ENCODE measurements around the gene C10orf67.

Gene C10orf67

GRCh38 chr10:23324351-23324750 is 20.2 kb downstream of the C10orf67 start:
- no peak overlapping the region for H3K4me3 ChIP-seq (ENCODE audit: low read depth, low read length)
- TF ChIP-seq, protein P1, sequence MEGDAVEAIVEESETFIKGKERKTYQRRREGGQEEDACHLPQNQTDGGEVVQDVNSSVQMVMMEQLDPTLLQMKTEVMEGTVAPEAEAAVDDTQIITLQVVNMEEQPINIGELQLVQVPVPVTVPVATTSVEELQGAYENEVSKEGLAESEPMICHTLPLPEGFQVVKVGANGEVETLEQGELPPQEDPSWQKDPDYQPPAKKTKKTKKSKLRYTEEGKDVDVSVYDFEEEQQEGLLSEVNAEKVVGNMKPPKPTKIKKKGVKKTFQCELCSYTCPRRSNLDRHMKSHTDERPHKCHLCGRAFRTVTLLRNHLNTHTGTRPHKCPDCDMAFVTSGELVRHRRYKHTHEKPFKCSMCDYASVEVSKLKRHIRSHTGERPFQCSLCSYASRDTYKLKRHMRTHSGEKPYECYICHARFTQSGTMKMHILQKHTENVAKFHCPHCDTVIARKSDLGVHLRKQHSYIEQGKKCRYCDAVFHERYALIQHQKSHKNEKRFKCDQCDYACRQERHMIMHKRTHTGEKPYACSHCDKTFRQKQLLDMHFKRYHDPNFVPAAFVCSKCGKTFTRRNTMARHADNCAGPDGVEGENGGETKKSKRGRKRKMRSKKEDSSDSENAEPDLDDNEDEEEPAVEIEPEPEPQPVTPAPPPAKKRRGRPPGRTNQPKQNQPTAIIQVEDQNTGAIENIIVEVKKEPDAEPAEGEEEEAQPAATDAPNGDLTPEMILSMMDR (IDR thresholded peaks at IDR 0.05; ENCODE audit: control insufficient read depth, extremely low read depth, insufficient read depth): no peak
- no peak for DNase-seq (ENCODE audit: low read depth)

DNA sequence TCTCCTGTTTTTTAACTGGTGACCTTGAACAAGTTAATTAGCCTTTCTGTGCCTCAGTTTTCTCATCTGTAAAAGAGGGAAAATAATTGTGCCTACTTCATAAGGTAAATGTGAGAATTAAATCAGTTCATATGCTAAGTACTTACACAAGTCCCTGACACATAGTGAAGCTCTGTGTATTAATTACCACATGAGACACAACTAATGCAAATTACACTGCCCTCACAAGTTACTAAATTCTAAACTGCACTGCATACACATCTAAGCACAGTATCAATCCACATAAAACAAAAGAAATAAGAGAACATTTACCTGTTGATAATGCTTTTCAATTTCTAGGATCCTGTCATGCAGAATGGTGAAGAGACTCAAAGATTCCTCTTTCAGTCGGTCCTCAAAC is 22.5 kb downstream of the C10orf67 start:
- DNase-seq (ENCODE audit: low read depth): no peak
- TF ChIP-seq, protein P1 (IDR thresholded peaks at IDR 0.05; ENCODE audit: control insufficient read depth, extremely low read depth, insufficient read depth): no peak
- H3K4me3 ChIP-seq (ENCODE audit: low read depth, low read length): no peak overlapping the region

GRCh38 chr10:23319835-23320234 is 24.8 kb downstream of the C10orf67 start:
- TF ChIP-seq, protein P1 (IDR thresholded peaks at IDR 0.05; ENCODE audit: control insufficient read depth, extremely low read depth, insufficient read depth): no peak
- no peak overlapping the region for H3K4me3 ChIP-seq (ENCODE audit: low read depth, low read length)
- DNase-seq (ENCODE audit: low read depth): no peak

DNA sequence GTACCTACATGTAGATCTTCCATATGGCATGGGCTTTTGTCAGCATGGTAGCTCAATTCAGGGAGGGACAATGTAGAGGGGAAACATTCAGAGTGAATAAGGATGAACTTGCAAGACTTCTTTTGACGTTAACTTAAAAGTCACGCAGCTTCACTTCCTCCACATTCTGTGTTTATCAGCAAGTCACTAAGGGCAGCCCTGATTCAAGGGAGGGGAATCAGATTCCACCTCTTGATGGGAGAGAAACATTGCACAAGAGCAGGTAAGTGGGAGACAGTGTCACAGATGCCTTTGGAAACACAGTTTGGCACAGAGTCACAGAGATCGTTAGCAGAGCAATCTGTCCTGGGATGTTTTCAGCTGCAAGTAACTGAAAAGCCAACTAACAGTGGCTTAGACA is 26.2 kb downstream of the C10orf67 start:
- no peak for DNase-seq (ENCODE audit: low read depth)
- no peak overlapping the region for H3K4me3 ChIP-seq (ENCODE audit: low read depth, low read length)
- TF ChIP-seq, protein P1 (IDR thresholded peaks at IDR 0.05; ENCODE audit: control insufficient read depth, extremely low read depth, insufficient read depth): no peak

DNA sequence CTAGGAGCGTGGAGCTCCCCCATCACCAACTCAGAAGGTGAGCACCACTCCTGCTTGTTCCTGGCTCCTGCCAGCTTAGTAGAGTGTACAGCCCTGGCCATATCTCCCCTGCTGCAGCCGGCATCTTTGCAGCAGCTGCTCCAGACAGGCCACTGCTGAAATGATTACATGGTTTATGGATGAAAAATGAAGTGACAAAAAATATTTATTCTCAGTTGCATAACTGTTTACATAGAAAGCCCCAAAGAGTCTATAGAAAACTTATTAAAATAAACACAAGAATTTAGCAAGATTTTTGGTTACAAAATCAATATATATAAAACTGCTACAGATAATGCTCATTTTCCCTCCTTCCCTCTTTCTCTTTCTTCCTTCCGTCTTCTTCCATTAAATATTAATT is 27.2 kb downstream of the C10orf67 start:
- TF ChIP-seq, protein P1 (IDR thresholded peaks at IDR 0.05; ENCODE audit: control insufficient read depth, extremely low read depth, insufficient read depth): no peak
- no peak for DNase-seq (ENCODE audit: low read depth)
- no peak overlapping the region for H3K4me3 ChIP-seq (ENCODE audit: low read depth, low read length)

GRCh38 chr10:23316406-23316805 is 28.2 kb downstream of the C10orf67 start:
- H3K4me3 ChIP-seq (ENCODE audit: low read depth, low read length): no peak overlapping the region
- TF ChIP-seq, protein P1 (IDR thresholded peaks at IDR 0.05; ENCODE audit: control insufficient read depth, extremely low read depth, insufficient read depth): no peak
- no peak for DNase-seq (ENCODE audit: low read depth)

DNA sequence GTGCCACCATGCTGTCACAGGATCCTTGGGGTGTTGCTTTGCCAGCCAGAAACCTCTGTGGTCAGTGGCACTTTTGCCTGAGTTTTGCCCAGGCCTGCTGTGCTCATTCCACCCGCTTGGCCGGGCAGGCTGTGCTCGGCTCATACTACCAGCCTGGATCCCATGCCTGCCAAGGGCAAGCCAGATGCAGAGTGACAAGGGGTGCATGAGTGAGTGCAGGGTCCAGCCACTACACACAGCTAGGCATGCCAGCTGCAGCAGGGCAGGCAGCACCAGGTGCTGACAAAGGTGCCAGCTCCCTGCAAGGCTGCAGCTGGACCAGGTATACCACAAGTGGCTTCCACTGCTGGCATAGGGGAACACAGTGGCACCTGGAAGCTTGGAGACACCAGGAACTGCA is 28.6 kb downstream of the C10orf67 start:
- no peak overlapping the region for H3K4me3 ChIP-seq (ENCODE audit: low read depth, low read length)
- no peak for DNase-seq (ENCODE audit: low read depth)
- TF ChIP-seq, protein P1 (IDR thresholded peaks at IDR 0.05; ENCODE audit: control insufficient read depth, extremely low read depth, insufficient read depth): no peak

Data from LNCaP clone FGC (cell line).